DND-41 (cell line): Measurements from ENCODE around the gene APOC1.

ENCODE experiments used
- ATAC-seq: fragments of 200-7000 bp; cut with Tn5 transposase; 3 replicates; pipeline ENCODE4 v1.9.1; 2021; ENCODE audit warnings: low read depth; ENCODE audit not compliant: insufficient read depth
- DNase-seq: peaks from one replicate; pipeline ENCODE4 v3.0.0-alpha.2; 2020
- H2AFZ ChIP-seq: 2 replicates; pipeline ENCODE4 v1.6.0; 2012; ENCODE audit warnings: low read depth, low read length
- H3K27ac ChIP-seq: 2 replicates; pipeline ENCODE4 v1.5.1; 2012; ENCODE audit warnings: low read length, inconsistent platforms
- H3K27me3 ChIP-seq: fragments of 200-600 bp; sonication (generic); 2 replicates; pipeline ENCODE4 v1.6.0; 2012; ENCODE audit warnings: low read length, mild to moderate bottlenecking, inconsistent platforms; ENCODE audit not compliant: insufficient read depth, poor library complexity
- H3K36me3 ChIP-seq: 2 replicates; pipeline ENCODE4 v1.5.1; 2012; ENCODE audit warnings: low read length, inconsistent platforms; ENCODE audit not compliant: insufficient read depth
- H3K4me1 ChIP-seq: 2 replicates; pipeline ENCODE4 v1.5.1; 2012; ENCODE audit warnings: mild to moderate bottlenecking, low read length; ENCODE audit not compliant: insufficient read depth
- H3K4me2 ChIP-seq: 2 replicates; pipeline ENCODE4 v1.6.0; 2012; ENCODE audit warnings: mild to moderate bottlenecking, moderate library complexity, low read length, inconsistent platforms; ENCODE audit not compliant: insufficient read depth
- H3K4me3 ChIP-seq, 2 experiments: fragments of 200-600 bp in 1 of 2; shearing (Covaris generic) in 1 of 2; 2 replicates each; pipeline ENCODE4 v1.5.1; 2012 to 2016; ENCODE audit warnings: inconsistent platforms in 2 of 2, low read length in 2 of 2, mild to moderate bottlenecking in 2 of 2, low read depth in 1 of 2, moderate library complexity in 1 of 2
- H3K79me2 ChIP-seq: 2 replicates; pipeline ENCODE4 v1.6.0; 2012; ENCODE audit warnings: low read length, inconsistent platforms; ENCODE audit not compliant: insufficient read depth
- H3K9ac ChIP-seq: 2 replicates; pipeline ENCODE4 v1.6.0; 2012; ENCODE audit warnings: low read depth, mild to moderate bottlenecking, inconsistent platforms, low read length, moderate library complexity
- H3K9me3 ChIP-seq: 2 replicates; pipeline ENCODE4 v1.5.1; 2012; ENCODE audit warnings: low read length, moderate library complexity, mild to moderate bottlenecking, inconsistent platforms; ENCODE audit not compliant: insufficient read depth, severe bottlenecking
- H4K20me1 ChIP-seq: 2 replicates; pipeline ENCODE4 v1.6.0; 2012; ENCODE audit warnings: low read length; ENCODE audit not compliant: insufficient read depth
- EZH2 ChIP-seq: IDR thresholded peaks from 3 replicates; pipeline ENCODE4 v1.6.1; 2012; ENCODE audit warnings: borderline replicate concordance, low read depth, mild to moderate bottlenecking, moderate library complexity, low read length, inconsistent platforms; ENCODE audit not compliant: severe bottlenecking
- TF ChIP-seq, protein P1 (sequence below): IDR thresholded peaks from 2 replicates; pipeline ENCODE4 v1.5.1; 2012; ENCODE audit warnings: borderline replicate concordance, low read length, moderate library complexity, mild to moderate bottlenecking; ENCODE audit not compliant: poor library complexity, severe bottlenecking; ENCODE audit errors: extremely low read depth

APOC1 gene

DNA sequence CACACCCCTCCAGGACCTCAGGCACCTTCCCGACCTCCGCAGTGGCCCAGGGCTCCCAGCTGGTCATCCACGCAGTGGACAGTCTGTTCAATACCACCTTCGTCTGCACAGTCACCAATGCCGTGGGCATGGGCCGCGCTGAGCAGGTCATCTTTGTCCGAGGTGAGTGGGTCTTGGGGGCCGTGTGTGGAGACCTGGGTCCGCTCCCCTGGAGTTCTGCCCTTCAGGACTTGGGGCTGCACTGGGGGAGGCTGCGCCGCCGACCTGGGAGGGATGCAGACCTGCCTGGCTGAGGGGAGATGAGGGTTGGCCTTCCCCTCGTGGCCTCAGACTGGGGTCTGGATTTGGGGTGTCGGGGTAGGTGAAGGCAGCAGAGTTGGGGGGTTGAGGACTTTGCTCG lies 40.1 kb upstream of the APOC1 start:
- Histone ChIP-seq H2AFZ (no peak overlapping the region), H4K20me1 (no peaks in the 10 kb centered on the region), H3K79me2 (no peaks in the 10 kb centered on the region), H3K36me3 (no peaks in the 10 kb centered on the region), H3K4me3 (no peak overlapping the region), H3K27me3 (no peaks in the 10 kb centered on the region), H3K4me2 (no peak overlapping the region), H3K27ac (no peak overlapping the region), H3K4me1 (no peaks in the 10 kb centered on the region), H3K9ac (no peak overlapping the region), H3K9me3 (no peaks in the 10 kb centered on the region)
- DNase-seq: no peak
- no peak for TF ChIP-seq EZH2
- TF ChIP-seq, protein P1, sequence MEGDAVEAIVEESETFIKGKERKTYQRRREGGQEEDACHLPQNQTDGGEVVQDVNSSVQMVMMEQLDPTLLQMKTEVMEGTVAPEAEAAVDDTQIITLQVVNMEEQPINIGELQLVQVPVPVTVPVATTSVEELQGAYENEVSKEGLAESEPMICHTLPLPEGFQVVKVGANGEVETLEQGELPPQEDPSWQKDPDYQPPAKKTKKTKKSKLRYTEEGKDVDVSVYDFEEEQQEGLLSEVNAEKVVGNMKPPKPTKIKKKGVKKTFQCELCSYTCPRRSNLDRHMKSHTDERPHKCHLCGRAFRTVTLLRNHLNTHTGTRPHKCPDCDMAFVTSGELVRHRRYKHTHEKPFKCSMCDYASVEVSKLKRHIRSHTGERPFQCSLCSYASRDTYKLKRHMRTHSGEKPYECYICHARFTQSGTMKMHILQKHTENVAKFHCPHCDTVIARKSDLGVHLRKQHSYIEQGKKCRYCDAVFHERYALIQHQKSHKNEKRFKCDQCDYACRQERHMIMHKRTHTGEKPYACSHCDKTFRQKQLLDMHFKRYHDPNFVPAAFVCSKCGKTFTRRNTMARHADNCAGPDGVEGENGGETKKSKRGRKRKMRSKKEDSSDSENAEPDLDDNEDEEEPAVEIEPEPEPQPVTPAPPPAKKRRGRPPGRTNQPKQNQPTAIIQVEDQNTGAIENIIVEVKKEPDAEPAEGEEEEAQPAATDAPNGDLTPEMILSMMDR: no peak
- ATAC-seq: no peak

DNA sequence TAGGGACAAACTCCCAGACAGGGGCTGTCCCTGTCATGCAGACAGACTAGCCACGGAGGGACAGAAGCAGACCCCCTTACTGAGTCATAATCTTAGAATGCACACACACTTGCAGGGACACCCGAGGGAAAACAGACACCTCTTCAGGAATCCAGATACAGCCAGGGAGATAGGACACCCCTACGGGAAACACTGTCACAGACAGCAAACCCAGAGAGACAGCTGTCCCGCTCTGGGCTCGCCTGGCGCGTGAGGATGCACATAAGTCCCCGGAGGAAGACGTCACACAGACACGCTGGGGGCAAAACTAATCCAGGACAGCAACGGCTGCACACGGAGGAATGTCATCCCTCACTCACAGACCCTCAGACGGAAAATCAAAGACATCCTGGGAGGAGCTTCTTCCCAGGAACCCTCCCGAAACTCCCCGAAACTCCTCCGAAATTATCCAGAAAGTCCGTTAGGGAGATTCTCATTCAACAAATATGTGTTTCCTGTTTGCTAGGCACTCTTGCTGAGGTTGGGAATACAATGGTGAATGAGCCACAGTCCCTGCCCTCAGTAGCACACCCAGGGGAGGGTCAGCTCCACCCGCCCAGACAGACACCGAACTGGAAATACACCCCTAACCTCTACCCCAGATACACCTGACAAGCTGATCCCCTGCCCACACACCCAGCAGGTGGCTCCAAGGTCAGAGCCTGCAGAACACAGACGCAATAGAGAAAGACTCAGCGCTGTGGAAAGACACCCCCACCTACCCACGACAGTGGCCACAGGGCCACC lies 38.5 kb upstream of the APOC1 start:
- Histone ChIP-seq H3K79me2 (no peaks in the 10 kb centered on the region), H4K20me1 (no peaks in the 10 kb centered on the region), H3K9me3 (no peaks in the 10 kb centered on the region), H3K36me3 (no peaks in the 10 kb centered on the region), H3K27me3 (no peaks in the 10 kb centered on the region), H3K27ac (no peak overlapping the region), H3K4me3 (no peak overlapping the region), H3K4me1 (no peaks in the 10 kb centered on the region), H2AFZ (no peak overlapping the region), H3K4me2 (no peak overlapping the region), H3K9ac (no peak overlapping the region)
- DNase-seq: no peak
- ATAC-seq: no peak
- no peak for TF ChIP-seq EZH2
- TF ChIP-seq, protein P1: no peak

- no peak overlapping the region for H2AFZ ChIP-seq
- H3K9me3 ChIP-seq: no peaks in the 10 kb centered on the region
- no peaks in the 10 kb centered on the region for H3K36me3 ChIP-seq
- ATAC-seq (peak; percentile 42; the same call in 1 of the 3 replicates), DNase-seq (peak; percentile 26)
- no peak for TF ChIP-seq EZH2
- TF ChIP-seq, protein P1: no peak
- H3K9ac ChIP-seq: no peak overlapping the region
- H4K20me1 ChIP-seq: no peaks in the 10 kb centered on the region
- H3K27ac ChIP-seq: no peak overlapping the region
- no peak overlapping the region for H3K4me2 ChIP-seq
- H3K27me3 ChIP-seq: no peaks in the 10 kb centered on the region
- H3K4me3 ChIP-seq: no peak overlapping the region
- no peaks in the 10 kb centered on the region for H3K4me1 ChIP-seq
- H3K79me2 ChIP-seq: no peaks in the 10 kb centered on the region
These were observed 37.4 kb upstream of the APOC1 start for GRCh38 chr19:44876930-44877535.
